LNCAP (cell line): ENCODE results near the gene PALD1.

Experiments
- TF ChIP-seq, protein P1 (sequence below): fragments of 450-650 bp; IDR thresholded peaks from 2 replicates; pipeline ENCODE4 v1.5.1; 2017; ENCODE audit warnings: mild to moderate bottlenecking

PALD1 gene

GRCh38 chr10:70597856-70598815 is 119.6 kb downstream of the PALD1 start:
- TF ChIP-seq, protein P1, sequence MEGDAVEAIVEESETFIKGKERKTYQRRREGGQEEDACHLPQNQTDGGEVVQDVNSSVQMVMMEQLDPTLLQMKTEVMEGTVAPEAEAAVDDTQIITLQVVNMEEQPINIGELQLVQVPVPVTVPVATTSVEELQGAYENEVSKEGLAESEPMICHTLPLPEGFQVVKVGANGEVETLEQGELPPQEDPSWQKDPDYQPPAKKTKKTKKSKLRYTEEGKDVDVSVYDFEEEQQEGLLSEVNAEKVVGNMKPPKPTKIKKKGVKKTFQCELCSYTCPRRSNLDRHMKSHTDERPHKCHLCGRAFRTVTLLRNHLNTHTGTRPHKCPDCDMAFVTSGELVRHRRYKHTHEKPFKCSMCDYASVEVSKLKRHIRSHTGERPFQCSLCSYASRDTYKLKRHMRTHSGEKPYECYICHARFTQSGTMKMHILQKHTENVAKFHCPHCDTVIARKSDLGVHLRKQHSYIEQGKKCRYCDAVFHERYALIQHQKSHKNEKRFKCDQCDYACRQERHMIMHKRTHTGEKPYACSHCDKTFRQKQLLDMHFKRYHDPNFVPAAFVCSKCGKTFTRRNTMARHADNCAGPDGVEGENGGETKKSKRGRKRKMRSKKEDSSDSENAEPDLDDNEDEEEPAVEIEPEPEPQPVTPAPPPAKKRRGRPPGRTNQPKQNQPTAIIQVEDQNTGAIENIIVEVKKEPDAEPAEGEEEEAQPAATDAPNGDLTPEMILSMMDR: no peak

DNA sequence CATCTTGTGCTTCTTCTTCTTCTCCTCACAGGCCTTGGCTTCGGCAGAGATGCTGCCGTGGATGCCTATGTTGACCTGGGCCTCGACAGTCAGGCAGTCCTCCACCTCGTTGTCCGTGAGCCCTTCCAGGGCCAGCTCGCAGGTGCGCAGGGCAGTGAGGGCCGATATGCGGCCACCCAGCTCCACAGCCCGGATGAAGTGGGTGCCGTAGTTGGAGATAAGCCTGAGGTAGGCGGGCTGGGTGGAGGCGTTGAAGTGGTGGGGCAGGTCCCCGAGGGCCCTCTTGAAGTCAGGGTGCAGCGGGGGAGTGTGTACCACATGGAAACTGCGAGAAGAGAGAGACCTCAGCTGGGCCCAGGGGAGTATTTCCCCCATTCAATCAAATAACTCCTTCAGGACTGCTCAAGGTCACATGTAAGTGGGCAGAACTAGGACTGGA is 120.3 kb downstream of the PALD1 start:
- TF ChIP-seq, protein P1: no peak

DNA sequence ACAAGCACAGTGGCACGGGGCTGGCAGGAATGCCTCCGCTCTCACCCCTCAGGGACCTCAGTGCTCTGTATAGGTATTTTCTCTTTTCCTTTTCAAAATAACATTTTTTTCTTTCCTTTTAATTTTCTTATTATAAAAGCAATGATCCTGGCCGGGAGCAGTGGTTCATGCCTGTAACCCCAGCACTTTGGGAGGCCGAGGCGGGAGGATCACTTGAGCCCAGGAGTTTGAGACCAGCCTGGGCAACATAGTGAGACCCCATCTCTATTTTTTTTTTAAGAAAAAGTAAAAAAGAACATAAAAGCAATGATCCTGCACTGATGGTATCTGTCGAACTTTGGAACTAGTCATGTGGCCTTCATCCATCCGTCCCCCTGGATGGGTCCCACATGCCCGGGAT is 120.8 kb downstream of the PALD1 start:
- TF ChIP-seq, protein P1: no peak

- TF ChIP-seq, protein P1: no peak
These were observed 121.2 kb downstream of the PALD1 start for GRCh38 chr10:70599791-70600190.

GRCh38 chr10:70600512-70601395 is 122.2 kb downstream of the PALD1 start:
- TF ChIP-seq, protein P1: no peak

DNA sequence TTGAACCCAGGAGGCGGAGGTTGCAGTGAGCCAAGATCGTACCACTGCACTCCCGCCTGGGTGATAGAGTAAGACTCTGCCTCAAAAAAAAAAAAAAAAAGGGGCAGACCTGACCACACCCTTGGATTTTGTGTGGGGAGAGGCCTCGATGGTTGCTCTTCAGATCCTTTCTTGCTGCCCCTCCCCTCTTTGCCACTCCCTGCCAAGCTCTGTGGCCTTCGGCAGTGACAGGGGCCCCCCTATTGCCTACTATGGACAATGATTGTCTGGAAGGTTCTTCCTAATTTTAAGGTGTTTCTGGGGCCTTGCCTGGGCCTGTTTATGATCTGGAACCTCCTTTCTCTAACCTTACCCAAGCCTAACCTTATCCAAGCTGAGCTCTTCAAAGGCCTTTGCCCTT is 123.2 kb downstream of the PALD1 start:
- TF ChIP-seq, protein P1: no peak

- TF ChIP-seq, protein P1: no peak
These were observed 124.3 kb downstream of the PALD1 start, which contains the start of gene PRF1 for GRCh38 chr10:70602665-70603448. TSS of gene PRF1 (minus strand) at chr10:70602741. CDS start at chr10:70600902, 1,839 bp downstream.
